Duodenal mucosa (tissue), 2 donors: Measurements from ENCODE around the gene FOXRED1.
A peak's percentile ranks its signal among the peaks of the same experiment; 100 is the strongest.

ENCODE experiments used
- H3K27ac ChIP-seq: one replicate; pipeline ENCODE4 v1.7.0; 2013; ENCODE audit warnings: low read depth, low read length
- H3K27me3 ChIP-seq, 2 donors: one replicate each; pipeline ENCODE4 v1.7.0; 2013; ENCODE audit warnings: low read length in 2 of 2, control low read depth in 1 of 2; ENCODE audit not compliant: insufficient read depth in 2 of 2, control insufficient read depth in 1 of 2
- H3K36me3 ChIP-seq, 2 donors: one replicate each; pipeline ENCODE4 v1.7.0; 2013; ENCODE audit warnings: low read length in 2 of 2, control low read depth in 1 of 2; ENCODE audit not compliant: insufficient read depth in 2 of 2, control insufficient read depth in 1 of 2
- H3K4me1 ChIP-seq, 2 donors: one replicate each; pipeline ENCODE4 v1.7.0; 2013; ENCODE audit warnings: low read length in 2 of 2, control low read depth in 1 of 2; ENCODE audit not compliant: insufficient read depth in 2 of 2, control insufficient read depth in 1 of 2
- H3K4me3 ChIP-seq, 2 donors: one replicate each; pipeline ENCODE4 v1.7.0; 2013; ENCODE audit warnings: low read length in 2 of 2, low read depth in 1 of 2
- H3K9ac ChIP-seq, 2 donors: one replicate each; pipeline ENCODE4 v1.7.0; 2013; ENCODE audit warnings: low read length in 2 of 2, low read depth in 1 of 2
- H3K9me3 ChIP-seq, 2 donors: one replicate each; pipeline ENCODE4 v1.7.0; 2013; ENCODE audit warnings: low read length in 2 of 2, control low read depth in 1 of 2; ENCODE audit not compliant: control insufficient read depth in 1 of 2

The FOXRED1 gene

DNA sequence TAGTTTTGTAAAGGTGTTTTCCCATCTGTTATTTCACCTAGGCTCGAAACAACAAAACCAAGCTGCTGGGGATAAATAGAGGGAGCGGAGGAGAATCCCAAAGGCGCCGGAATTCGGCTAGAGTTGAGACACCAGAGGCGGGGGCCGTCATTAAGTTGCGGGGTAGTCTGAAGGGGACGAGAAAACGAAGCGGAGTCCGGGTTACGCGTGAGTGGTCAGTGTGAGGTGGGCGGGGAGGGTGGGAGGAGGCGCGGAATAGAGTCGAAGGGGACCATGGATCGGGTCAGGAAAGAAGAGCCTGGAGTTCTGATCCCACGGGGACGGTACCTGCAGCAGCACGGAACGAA lies 620 bp upstream of the FOXRED1 start:
- Histone ChIP-seq H3K27ac (peak overlapping the region; percentile 79), H3K36me3 (peaks cover 39 to 46% of the 10 kb centered on the region in 2 donors), H3K9ac (peak overlapping the region; percentile 56 to 87), H3K4me1 (peaks cover 16 to 18% of the 10 kb centered on the region in 2 donors), H3K4me3 (peak overlapping the region; percentile 87 to 95), H3K9me3 (no peaks in the 10 kb centered on the region), H3K27me3 (no peaks in the 10 kb centered on the region)

DNA sequence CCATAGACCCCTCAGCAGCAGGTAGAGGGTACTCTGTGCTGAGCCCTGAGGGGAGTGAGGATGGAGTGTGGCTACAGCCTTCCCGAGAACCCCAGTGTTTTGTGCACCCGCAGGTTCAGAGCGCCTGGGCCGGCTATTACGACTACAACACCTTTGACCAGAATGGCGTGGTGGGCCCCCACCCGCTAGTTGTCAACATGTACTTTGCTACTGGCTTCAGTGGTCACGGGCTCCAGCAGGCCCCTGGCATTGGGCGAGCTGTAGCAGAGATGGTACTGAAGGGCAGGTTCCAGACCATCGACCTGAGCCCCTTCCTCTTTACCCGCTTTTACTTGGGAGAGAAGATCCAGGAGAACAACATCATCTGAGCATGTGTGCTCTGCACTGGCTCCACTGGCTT lies 8.4 kb downstream of the FOXRED1 start:
- H3K4me1 ChIP-seq: peaks cover 6 to 10% of the 10 kb centered on the region in 2 donors
- no peak overlapping the region for H3K4me3 ChIP-seq
- no peaks in the 10 kb centered on the region for H3K9me3 ChIP-seq
- H3K27ac ChIP-seq: no peak overlapping the region
- H3K27me3 ChIP-seq: no peaks in the 10 kb centered on the region
- H3K36me3 ChIP-seq: peaks cover 14 to 43% of the 10 kb centered on the region in 2 donors
- no peak overlapping the region for H3K9ac ChIP-seq

DNA sequence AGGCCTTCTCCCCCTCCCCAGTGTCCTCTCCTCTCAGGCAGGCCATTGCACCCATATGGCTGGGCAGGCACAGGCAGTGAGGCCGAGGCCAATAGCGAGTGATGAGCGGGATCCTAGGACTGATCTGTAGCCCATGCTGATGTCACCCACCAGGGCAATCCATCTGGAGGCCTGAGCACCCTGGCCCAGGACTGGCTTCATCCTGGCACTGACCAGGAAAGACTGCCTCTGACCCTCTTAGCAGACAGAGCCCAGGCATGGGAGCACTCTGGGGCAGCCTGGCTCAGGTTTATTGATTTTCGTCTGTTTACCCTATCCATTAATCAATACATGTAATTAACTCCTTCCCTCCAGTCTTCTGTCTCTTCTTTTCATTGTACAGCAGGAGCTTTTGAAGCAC lies 8.8 kb downstream of the FOXRED1 start:
- Histone ChIP-seq H3K27ac (no peak overlapping the region), H3K9ac (no peak overlapping the region), H3K4me3 (no peak overlapping the region), H3K4me1 (peaks cover 6 to 13% of the 10 kb centered on the region in 2 donors), H3K27me3 (no peaks in the 10 kb centered on the region), H3K9me3 (no peaks in the 10 kb centered on the region), H3K36me3 (peaks cover 10 to 40% of the 10 kb centered on the region in 2 donors)

DNA sequence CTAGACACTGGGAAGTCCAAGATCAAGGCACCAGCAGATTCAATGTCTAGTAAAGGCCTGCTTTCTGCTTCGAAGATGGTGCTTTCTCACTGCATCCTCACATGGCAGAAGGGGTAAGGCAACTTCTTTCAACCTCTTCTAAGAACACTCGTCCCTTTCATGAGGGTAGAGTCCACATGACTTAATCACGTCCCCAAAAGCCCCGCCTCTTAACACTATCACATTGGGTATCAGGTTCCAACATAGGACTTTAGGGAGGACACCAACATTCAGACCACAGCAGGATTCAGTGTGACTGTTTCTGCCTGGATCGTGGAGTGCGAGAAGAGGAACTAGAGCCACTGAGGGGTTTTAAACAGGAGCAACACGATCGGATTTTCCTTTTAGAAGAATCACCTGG lies 10.2 kb downstream of the FOXRED1 start:
- Histone ChIP-seq H3K36me3 (peaks cover 9 to 27% of the 10 kb centered on the region in 2 donors), H3K9me3 (no peaks in the 10 kb centered on the region), H3K27ac (no peak overlapping the region), H3K9ac (no peak overlapping the region), H3K27me3 (no peaks in the 10 kb centered on the region), H3K4me3 (no peak overlapping the region), H3K4me1 (peaks cover 14 to 19% of the 10 kb centered on the region in 2 donors)

DNA sequence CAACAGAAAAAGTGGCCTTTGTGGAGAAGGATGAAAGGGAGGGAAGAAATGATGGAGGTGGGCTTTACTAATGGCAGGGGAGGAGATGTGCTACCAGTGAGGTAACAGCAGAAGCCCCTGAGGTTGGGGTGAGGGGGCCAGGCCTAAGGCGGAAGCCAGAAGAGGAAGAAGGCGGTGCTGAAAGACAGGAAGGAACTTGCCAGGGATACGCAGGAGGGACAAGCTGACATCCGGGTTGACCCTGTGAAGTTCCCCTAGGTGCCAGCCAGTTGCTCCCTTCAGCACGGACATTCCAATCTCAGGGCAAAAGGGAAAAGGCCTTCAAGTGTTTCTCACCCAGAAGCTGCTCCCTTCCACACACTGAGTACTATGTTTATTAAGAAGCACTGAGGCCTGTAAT lies 11.6 kb downstream of the FOXRED1 start:
- no peak overlapping the region for H3K9ac ChIP-seq
- no peak overlapping the region for H3K27ac ChIP-seq
- H3K4me3 ChIP-seq: no peak overlapping the region
- no peaks in the 10 kb centered on the region for H3K27me3 ChIP-seq
- no peaks in the 10 kb centered on the region for H3K9me3 ChIP-seq
- H3K4me1 ChIP-seq: peaks cover 16 to 27% of the 10 kb centered on the region in 2 donors
- H3K36me3 ChIP-seq: peaks cover 9 to 17% of the 10 kb centered on the region in 2 donors

DNA sequence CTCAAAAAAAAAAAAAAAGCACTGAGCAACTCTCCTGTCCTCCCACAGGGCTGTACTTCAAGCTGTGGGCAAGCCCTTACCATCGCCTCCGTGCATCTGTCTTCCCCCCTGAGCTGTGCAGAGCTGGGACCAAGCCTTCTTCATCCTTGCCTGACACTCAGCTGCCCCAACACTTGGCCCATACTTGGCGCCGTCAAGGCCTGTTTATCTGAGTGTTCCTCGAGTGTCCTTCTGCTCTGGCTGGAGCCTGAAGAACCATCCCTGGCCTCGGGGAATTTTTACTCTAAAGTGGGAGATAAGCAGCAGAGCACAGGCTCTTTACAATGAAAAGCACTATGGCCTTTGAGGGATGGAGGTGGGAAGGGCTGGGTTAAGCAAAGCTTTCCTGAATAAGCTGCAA lies 12.3 kb downstream of the FOXRED1 start:
- Histone ChIP-seq H3K9me3 (no peaks in the 10 kb centered on the region), H3K9ac (no peak overlapping the region), H3K4me3 (no peak overlapping the region), H3K27ac (no peak overlapping the region), H3K36me3 (peaks cover 9 to 12% of the 10 kb centered on the region in 2 donors), H3K27me3 (no peaks in the 10 kb centered on the region), H3K4me1 (peaks cover 16 to 27% of the 10 kb centered on the region in 2 donors)

DNA sequence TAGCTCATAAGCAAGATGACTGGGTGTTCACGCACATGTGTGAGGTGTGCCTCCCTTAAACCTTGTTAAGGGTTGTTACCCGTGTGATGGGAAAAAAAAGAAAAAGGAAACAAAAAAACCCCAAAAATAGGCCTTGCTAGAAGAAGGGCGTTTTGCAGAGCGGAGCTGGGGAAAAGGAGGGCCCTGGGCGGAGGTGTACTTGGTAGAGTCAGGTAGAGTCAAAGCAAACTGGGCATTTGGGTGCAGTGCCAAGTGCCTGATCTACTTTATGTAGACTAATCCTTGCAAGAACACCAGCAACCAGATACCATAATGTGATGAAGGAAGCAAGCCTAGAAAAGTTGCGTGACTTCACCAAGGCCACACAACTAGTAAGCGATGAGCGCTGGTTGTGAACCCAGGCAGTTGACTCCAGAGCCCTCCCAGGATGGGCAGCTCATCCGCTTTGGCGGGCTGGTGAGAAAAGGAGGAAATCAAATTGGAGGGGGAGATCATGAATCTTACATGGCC lies 12.8 kb downstream of the FOXRED1 start:
- no peaks in the 10 kb centered on the region for H3K9me3 ChIP-seq
- H3K27ac ChIP-seq: no peak overlapping the region

DNA sequence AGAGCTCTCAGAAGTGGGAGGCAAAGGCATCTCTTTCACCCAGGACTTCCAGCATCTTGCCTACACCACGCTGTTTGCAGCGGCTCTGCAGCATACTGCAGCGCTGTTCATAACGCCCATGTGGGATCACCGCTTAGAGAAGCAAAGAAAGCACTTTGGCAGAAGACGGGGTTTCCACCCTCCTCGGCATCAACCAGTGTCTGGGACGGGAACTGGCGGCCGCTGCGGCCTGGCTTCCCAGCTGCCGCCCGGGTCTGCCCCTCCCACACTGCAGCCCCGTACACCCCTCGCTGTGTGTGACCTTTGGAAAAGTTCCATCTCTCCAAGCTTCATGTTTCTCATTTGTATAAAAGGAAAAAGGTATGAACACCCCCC lies 13.4 kb downstream of the FOXRED1 start:
- peak overlapping the region; percentile 76 to 87 for H3K4me3 ChIP-seq
- peaks cover 4 to 11% of the 10 kb centered on the region in 2 donors for H3K36me3 ChIP-seq
- H3K9me3 ChIP-seq: no peaks in the 10 kb centered on the region
- H3K4me1 ChIP-seq: peaks cover 16 to 27% of the 10 kb centered on the region in 2 donors
- H3K27me3 ChIP-seq: no peaks in the 10 kb centered on the region
- peak overlapping the region; percentile 70 for H3K27ac ChIP-seq
- H3K9ac ChIP-seq: peak overlapping the region; percentile 85 to 89

More for the DNA sequence above, 12.8 kb downstream of the FOXRED1 start:
- H3K4me1 ChIP-seq: peaks cover 16 to 27% of the 10 kb centered on the region in 2 donors
- H3K9ac ChIP-seq: peak overlapping the region in 1 of 2 donors; percentile 85
- H3K36me3 ChIP-seq: peaks cover 9 to 14% of the 10 kb centered on the region in 2 donors
- peak overlapping the region in 1 of 2 donors; percentile 87 for H3K4me3 ChIP-seq
- H3K27me3 ChIP-seq: no peaks in the 10 kb centered on the region

DNA sequence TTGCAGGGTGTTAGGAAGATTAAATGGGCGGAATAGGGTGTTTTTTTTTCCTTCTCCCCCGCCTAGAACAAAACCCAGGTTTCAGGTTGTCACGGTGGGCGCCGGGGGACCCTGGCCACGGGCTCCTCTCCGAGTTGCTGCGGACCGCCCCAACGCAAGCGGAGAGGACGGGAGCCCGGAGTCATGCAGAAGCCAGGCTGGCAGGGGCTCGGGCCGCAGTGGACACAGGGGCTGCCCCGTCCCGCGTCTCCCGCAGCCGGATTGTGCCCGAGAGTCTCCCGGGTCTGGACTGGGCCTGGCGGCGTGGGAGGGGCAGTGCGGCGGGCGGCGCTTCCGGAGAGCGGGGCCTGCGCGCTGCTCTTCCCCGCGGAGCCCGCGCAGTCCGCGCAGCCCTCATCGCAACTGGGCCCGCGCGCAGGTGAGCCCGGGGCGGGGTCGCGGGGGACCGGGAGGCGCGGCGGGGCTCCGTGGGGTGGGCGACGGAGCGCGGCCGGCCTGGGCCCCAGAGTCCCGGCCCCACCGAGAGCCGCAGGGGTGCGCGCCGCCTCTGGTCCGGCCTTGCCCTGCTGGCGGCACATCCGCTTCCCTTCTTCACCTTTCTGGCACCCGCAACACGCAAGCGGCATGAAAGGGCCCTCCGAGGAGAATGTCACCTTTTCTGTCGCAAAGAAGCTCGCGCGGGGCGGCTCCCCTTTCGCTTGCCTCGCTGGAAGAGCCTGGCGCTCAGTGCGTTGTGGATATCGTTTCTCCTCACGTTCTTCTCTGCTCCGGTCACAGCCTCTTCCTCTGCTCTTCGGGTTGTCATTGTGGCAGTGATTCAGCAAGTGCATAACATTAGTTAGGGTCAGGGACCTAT lies 14.0 kb downstream of the FOXRED1 start, which contains the start of gene TIRAP:
Gene TIRAP, plus strand, starts transcription at position 358 of the 856 bp plus-strand sequence. CDS start 7,802 bp downstream, outside the sequence.
- Histone ChIP-seq H3K27ac (peak within 1 kb of the TSS; percentile 70), H3K36me3 (peaks cover 0 to 5% of the 10 kb centered on the region in 2 donors), H3K27me3 (no peaks in the 10 kb centered on the region), H3K9ac (peak within 1 kb of the TSS; percentile 89 to 99), H3K4me3 (peak within 1 kb of the TSS; percentile 76 to 87), H3K9me3 (no peaks in the 10 kb centered on the region), H3K4me1 (peaks cover 16 to 27% of the 10 kb centered on the region in 2 donors)

DNA sequence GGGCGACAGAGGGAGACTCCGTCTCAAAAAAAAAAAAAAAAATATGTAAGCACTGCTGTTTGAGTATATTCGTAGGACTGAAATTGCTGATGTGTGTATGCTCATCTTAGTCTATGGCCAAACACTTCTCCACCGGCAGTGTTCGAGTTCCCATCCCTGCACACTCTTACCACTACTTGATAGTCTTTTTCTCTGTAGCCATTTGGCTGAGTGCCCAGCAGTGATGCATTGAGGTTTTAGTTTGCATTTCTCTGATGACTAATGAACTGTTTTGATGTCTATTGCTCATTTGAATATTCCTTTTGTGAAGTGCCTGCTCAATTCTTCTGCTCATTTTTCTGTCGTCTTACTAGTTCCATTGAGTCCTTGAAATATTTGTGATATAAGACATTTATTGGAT lies 15.9 kb downstream of the FOXRED1 start:
- H3K27ac ChIP-seq: no peak overlapping the region
- peaks cover 0 to 9% of the 10 kb centered on the region in 2 donors for H3K36me3 ChIP-seq
- H3K27me3 ChIP-seq: no peaks in the 10 kb centered on the region
- H3K9ac ChIP-seq: no peak overlapping the region
- no peaks in the 10 kb centered on the region for H3K9me3 ChIP-seq
- peak overlapping the region; percentile 29 to 36 for H3K4me3 ChIP-seq
- H3K4me1 ChIP-seq: peaks cover 16 to 27% of the 10 kb centered on the region in 2 donors
